GM18526 (cell line): ENCODE results near the gene HEPACAM.

Experiments
- POLR2A ChIP-seq: IDR thresholded peaks from 3 replicates; pipeline ENCODE4 v1.6.1; 2011; ENCODE audit not compliant: insufficient read length; ENCODE audit errors: extremely low read depth

The HEPACAM gene

DNA sequence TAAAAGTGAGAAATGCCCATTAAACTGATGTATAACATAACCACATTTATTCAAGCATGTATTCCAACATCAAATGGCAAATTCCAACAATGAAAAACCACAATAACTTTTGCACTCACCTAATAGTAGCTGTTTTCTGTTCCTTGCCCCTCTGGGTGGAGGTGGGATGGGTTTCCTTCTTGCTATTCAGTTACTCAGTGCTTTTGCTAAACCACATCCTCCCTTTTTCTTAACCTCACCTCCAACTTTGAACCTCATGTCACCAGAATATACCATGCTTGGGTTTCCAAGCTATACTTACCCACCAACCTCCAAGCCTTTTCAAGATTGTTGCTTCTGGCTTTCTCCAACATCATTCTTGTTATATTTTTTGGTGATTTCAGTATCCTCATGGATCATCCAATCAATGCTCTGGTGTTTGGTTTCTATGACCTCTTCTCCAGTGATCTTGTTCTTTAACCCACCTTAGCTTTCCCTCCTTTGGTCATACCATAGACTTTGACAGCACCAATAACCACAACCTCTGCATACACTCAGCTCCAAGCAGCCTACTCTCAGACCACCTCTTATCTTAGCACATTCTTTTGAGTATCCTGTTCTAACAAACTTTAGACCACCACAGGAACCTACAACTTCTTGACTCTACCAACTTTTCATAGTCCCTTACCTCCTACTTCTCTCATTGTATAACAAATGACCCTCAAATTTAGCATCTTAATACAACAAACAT, 14.9 kb upstream of the HEPACAM start:
- no peak for TF ChIP-seq POLR2A

- TF ChIP-seq POLR2A = no peak
Observed at GRCh38 chr11:124946735-124947141, 10.9 kb upstream of the HEPACAM start.

- TF ChIP-seq POLR2A = no peak
Observed at GRCh38 chr11:124945826-124946225, 10.0 kb upstream of the HEPACAM start.

DNA sequence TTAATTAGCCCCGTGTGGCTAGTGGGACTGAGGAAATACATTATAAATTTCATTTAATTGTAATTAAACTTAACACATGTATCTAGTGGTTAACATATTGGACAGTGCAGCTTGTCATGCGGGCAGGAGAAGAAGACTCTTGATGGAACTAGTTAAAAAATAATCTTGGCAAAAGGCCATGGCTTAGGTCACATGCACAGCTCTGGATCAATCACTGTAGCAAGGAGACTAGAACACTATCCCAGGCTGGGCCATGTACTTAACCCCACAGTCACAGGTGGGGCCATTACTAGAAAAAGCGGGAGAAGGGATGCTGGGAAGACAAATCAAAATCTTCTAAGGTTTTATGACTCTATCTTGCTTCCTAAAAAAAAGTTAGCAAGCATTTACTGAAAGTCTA, 8.7 kb upstream of the HEPACAM start:
- TF ChIP-seq POLR2A = no peak

DNA sequence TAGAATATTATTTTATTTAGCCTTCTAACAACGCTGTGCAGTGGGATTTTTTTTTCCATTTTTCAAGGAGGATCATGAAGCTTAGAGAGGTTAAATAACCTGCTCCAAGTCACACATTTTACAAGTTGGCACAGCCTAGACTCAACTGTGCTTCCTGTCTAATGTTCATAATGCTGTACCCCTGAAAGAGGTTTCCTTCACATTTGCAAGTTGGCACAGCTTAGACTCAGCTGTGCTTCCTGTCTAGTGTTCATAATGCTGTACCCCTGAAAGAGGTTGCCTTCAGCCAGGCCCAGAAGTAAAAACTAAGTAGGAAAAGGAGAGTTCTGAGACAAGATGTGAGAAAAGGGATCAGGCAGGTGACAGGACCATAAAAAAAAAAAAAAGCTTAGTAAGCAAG, 7.9 kb upstream of the HEPACAM start:
- no peak for TF ChIP-seq POLR2A

DNA sequence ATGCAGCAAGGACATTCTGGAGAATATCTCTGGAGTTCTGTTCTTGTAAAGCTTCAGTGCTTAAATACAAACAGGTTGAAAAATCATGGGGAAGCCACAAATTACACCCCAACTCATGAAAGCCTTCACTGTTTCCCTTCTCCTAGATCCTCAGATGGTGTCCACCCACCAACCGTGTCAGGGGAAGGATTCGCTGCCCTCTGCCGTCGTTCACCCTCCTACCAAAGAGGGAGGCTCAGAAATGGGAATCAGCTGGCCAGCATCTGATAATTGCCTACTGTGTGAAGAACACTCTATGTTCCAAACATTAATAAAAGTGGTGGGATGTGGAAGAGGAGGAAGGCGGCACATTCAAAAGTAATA, 7.4 kb upstream of the HEPACAM start:
- no peak for TF ChIP-seq POLR2A

- TF ChIP-seq POLR2A = no peak
Observed at GRCh38 chr11:124942466-124943253, 6.8 kb upstream of the HEPACAM start.

DNA sequence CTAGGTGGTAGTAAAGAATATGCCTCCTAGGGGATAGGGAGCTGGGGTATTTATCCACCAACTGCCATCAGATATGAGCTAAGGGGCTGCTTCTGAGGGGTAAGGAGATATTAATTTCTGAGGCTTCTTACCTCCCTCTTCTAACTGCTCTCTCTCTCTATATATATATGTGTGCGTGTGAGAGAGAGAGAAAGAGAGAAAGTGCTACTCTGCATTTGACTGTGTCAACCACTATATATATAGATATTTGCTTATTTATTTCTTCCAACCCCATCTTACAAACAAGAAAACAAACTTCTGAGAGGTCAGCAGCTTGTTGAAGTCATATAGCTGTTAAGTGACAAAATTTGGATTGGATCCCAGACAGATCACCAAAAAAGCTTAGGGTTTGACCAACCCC, 5.9 kb upstream of the HEPACAM start:
- TF ChIP-seq POLR2A = no peak

DNA sequence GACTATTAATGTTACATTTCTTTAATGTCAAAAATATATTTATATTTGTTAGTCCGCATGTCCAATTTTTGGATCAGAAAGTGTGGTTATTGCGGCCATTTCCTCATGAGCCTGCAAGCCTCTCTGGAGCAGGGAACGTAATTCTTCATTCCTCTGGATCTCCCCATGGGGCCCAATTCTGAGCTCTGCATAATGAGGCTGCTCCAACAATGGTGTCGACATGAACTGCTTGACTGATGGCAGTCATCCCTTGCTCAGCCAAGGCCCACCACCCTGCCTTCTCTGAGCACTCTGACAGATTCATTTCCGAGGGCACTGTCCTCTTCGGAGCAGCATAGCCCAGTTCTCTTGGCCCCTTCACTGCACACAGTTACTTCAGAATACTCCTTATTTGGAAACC, 3.1 kb upstream of the HEPACAM start:
- TF ChIP-seq POLR2A = no peak

- no peak for TF ChIP-seq POLR2A
Observed at GRCh38 chr11:124938206-124938765, 2.4 kb upstream of the HEPACAM start.

DNA sequence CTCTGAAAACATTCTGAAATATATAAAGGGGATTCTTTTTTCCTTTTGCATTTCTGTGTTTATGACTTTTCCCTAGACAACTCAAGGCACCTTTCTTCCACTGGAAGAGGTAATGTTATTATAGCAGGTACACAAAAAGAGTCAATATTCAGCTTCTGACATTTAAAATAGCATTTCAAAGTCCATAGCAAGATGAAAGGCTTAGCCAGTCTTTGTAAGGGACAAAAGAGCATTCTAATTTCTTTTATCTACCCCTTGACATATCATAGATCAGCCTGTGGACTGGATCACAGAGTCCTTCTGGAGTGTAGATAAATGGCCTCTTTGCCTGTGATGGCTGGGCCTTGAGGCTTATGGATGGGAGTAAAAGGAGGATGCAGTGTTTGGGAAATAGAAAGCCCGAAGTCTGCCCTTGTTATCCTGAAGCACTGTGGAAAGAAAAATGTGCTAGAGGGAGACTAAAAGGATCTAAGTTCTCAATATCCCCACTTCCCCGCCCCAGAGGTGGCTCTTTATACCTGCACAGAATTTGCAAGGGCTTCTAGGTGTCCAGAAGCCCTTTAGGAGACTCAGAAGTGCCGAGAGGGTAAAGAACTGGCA, 1.6 kb upstream of the HEPACAM start:
- no peak for TF ChIP-seq POLR2A

DNA sequence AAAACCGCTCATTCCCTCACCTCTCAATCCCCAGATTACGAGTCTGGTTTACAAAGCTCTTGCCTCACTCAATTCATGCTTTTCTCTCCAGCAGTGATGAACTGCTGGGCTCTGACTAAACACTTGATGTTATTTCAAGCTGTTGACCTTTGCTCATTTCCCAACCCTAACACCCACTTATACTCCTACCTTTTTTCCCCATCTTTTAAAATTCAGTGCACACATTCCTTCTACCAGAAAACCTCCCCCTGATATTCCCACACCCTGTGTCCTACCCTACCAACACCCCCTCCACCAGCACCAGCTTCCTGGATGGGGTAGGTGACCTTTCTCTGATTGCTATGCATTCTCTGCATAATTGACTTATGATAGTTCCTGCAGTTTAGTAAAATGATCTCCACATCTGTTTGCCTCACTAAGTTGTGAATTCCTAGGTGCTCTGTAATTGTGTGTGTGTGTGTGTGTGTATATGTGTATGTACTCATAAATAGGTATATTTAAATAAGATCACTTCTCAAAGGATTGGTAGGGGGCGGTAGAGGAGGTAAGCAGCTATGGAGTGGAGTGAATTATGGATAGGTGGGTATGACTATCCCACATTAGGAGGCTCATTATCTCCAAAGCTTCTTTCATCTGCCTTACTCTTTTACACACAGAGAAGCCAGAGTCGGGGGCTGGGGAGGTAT, 842 bp downstream of the HEPACAM start:
- no peak for TF ChIP-seq POLR2A

- no peak for TF ChIP-seq POLR2A
Observed at GRCh38 chr11:124930799-124931198, 5.0 kb downstream of the HEPACAM start.

DNA sequence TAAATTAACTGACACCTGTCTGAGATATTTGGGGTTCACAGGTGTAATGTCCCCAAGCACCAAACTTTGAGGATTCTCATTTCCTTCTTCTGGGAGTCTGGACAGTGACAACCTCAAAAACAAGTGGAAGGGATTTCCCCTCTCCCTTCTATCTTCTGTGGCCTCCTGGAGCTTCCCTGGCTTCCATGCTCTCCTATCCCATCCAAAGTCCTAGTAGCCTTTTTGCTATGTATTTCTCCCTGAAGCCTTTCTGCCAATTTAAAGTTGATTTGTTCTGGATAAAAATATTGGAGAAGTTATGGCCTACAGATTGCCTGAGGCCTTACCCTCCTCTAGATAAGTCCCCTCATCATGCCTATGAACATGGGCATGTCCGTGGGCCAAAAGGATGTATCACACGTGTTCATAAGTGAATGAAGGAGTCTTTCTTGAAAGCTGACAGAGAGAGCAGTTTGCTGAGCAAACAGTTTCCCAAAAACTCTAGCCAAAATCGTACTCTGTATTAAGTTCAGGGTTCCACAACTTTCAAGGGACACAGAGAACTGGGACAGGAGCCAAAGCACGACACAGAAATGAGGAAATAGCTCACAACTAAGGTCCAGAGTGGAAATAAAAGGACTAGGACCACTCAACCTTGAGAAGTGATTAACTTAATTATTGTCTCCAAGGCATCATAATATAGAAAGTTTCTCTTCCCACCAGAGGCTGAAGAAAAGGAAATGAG, 6.7 kb downstream of the HEPACAM start:
- no peak for TF ChIP-seq POLR2A

- TF ChIP-seq POLR2A = no peak
Observed at GRCh38 chr11:124923296-124923695, 12.6 kb downstream of the HEPACAM start.

DNA sequence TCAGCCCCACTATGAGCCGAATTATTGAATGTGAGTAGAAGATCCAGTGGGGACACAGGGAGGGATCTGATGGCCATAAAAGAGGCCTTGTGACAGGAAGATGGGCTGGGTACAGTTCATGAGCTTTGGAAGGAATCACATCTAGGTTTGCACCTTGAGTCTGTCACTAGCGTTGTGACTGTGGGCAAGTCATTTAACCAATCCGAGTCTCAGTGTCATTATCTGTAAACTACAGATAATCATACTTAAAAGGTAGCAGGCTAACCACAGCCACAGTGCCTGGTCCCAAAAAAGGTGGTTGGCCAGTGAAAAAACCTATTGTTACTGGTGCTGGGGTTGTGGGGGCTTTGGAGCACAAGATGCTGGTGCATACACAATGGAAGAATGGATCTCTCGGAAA, 13.0 kb downstream of the HEPACAM start:
- no peak for TF ChIP-seq POLR2A
